HepG2 (cell line): ENCODE data around the gene RASSF4. TPM values are rescaled to one million over a fixed set of nuclear protein-coding genes. Genes with fewer than 3 reads are reported as not detected.

Experiments used
- KAT8 ChIP-seq: IDR thresholded peaks from 2 replicates; pipeline ENCODE4 v1.6.1; 2016; ENCODE audit warnings: missing genetic modification reagents, missing compliant biosample characterization
- MBD4 ChIP-seq: IDR thresholded peaks from 2 replicates; pipeline ENCODE4 v1.6.1; 2012; ENCODE audit warnings: low read length, inconsistent platforms, borderline replicate concordance
- NFE2 ChIP-seq: sonication (generic); formaldehyde crosslinking; IDR thresholded peaks from 2 replicates; pipeline ENCODE4 v1.4.0; 2020; ENCODE audit warnings: missing genetic modification reagents
- NFIB ChIP-seq: sonication (generic); formaldehyde crosslinking; IDR thresholded peaks from 2 replicates; pipeline ENCODE4 v1.9.0; 2021; ENCODE audit warnings: missing genetic modification reagents, mild to moderate bottlenecking, borderline replicate concordance
- RBM39 ChIP-seq: fragments of 200-400 bp; formaldehyde crosslinking; IDR thresholded peaks from one replicate; pipeline ENCODE4 v1.6.1; 2018; ENCODE audit warnings: antibody characterized with exemption, mild to moderate bottlenecking, low read depth, low read length; ENCODE audit not compliant: poor library complexity, severe bottlenecking
- THAP7 ChIP-seq: sonication (generic); formaldehyde crosslinking; IDR thresholded peaks from 2 replicates; pipeline ENCODE4 v1.8.1; 2023; ENCODE audit warnings: mild to moderate bottlenecking, missing genetic modification reagents
- THAP9 ChIP-seq: sonication (generic); formaldehyde crosslinking; IDR thresholded peaks from 2 replicates; pipeline ENCODE4; 2020; ENCODE audit warnings: missing genetic modification reagents, mild to moderate bottlenecking, borderline replicate concordance
- ZBED4 ChIP-seq: sonication (generic); formaldehyde crosslinking; IDR thresholded peaks from 2 replicates; pipeline ENCODE4 v1.4.0; 2020; ENCODE audit warnings: missing genetic modification reagents, borderline replicate concordance
- ZBTB40 ChIP-seq, 2 experiments: fragments of 450-650 bp in 1 of 2; sonication (generic) in 1 of 2; formaldehyde crosslinking in 1 of 2; IDR thresholded peaks; 2 replicates each; pipeline versions ENCODE4 v1.6.1 to v1.8.0; 2016 to 2022; ENCODE audit warnings: antibody characterized with exemption in 1 of 2, mild to moderate bottlenecking in 1 of 2, missing genetic modification reagents in 1 of 2
- ZNF772 ChIP-seq: sonication (generic); formaldehyde crosslinking; IDR thresholded peaks from 2 replicates; pipeline ENCODE4 v1.5.0; 2020; ENCODE audit warnings: mild to moderate bottlenecking, missing genetic modification reagents
- polyA plus RNA-seq, 8 experiments: library from polyadenylated mRNA; depleted of rRNA in 3 of 8; stranded (reverse) in 7 of 8; unstranded in 1 of 8; fragments of >200 nt; fragmentation: Illumina TruSeq in 4 of 8; extraction: Trizol in 4 of 8; gene quantifications; 2 replicates each; pipeline versions ENCODE4 v1.2.1 to v1.2.3, GENCODE V29; 2011 to 2016; ENCODE audit warnings: low read depth in 4 of 8, missing spikeins in 1 of 8, mixed read lengths in 1 of 8; ENCODE audit not compliant: insufficient read depth in 1 of 8
- total RNA-seq, 5 experiments: library from RNA; depleted of rRNA; stranded (reverse); fragments of >200 nt; fragmentation: Illumina TruSeq; extraction: Trizol; gene quantifications; 2 replicates each; pipeline ENCODE4 v1.2.3, GENCODE V29; 2016; ENCODE audit warnings: low read depth in 1 of 5

RASSF4 gene
- total and polyA plus RNA-seq, 2 of the 13 experiments (the other 11 are each of a cell fraction or from before 2014, with no cell fraction given), result 34.0 to 51.7 TPM

GRCh38 chr10:44978570-44979280 lies 19.1 kb downstream of the RASSF4 start, which contains the start of gene DEPP1 (continued):
- TF ChIP-seq THAP9 (peak; percentile 61; the same call in 1 of the 2 replicates), RBM39 (peak; percentile 53), THAP7 (peak; percentile 84; the same call in 1 of the 2 replicates), MBD4 (no peak), ZNF772 (CRISPR knock-in tag) (peak; percentile 91), KAT8 (CRISPR knock-in tag) (peak; percentile 90), NFIB (CRISPR knock-in tag) (no peak), ZBTB40 (IDR thresholded peaks at IDR 0.05) (no peak), ZBTB40 (CRISPR knock-in tag; IDR thresholded peaks at IDR 0.05) (no peak), NFE2 (no peak), ZBED4 (CRISPR knock-in tag) (peak; percentile 92)
